Suprapubic skin (tissue), 3 donors: ENCODE data around the gene RERE.

Experiments
- POLR2A ChIP-seq, 2 donors: fragments of 450-650 bp; IDR thresholded peaks; one replicate each; pipeline ENCODE4 v1.6.1; 2017; ENCODE audit warnings: antibody characterized with exemption in 2 of 2, mild to moderate bottlenecking in 2 of 2, moderate library complexity in 2 of 2
- TF ChIP-seq, protein P1 (sequence below), 2 donors: fragments of 200-600 bp in 1 of 2; fragments of 450-650 bp in 1 of 2; sonication (generic) in 1 of 2; IDR thresholded peaks; one replicate each; pipeline ENCODE4 v1.5.1; 2016 to 2019; ENCODE audit warnings: antibody characterized with exemption in 2 of 2, mild to moderate bottlenecking in 1 of 2, moderate library complexity in 1 of 2

DNA sequence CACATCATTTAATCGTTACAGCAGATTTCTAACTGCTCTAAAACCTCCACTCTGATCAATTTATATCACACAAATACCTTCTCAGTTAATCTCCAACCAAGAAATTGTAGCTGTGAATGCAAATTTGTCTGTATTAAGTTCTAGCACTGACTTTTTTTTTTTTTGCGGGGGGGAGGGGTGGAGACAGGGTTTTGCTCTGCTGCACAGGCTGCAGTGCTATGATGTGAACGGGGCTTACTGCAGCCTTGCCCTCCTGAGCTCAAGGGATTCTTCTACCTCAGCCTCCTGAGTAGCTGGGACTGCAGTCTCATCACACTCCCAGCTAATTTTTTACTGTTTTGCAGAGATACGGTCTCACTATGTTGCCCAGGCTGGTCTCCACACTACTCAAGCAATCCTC, 163.6 kb downstream of the RERE start:
- TF ChIP-seq, protein P1, sequence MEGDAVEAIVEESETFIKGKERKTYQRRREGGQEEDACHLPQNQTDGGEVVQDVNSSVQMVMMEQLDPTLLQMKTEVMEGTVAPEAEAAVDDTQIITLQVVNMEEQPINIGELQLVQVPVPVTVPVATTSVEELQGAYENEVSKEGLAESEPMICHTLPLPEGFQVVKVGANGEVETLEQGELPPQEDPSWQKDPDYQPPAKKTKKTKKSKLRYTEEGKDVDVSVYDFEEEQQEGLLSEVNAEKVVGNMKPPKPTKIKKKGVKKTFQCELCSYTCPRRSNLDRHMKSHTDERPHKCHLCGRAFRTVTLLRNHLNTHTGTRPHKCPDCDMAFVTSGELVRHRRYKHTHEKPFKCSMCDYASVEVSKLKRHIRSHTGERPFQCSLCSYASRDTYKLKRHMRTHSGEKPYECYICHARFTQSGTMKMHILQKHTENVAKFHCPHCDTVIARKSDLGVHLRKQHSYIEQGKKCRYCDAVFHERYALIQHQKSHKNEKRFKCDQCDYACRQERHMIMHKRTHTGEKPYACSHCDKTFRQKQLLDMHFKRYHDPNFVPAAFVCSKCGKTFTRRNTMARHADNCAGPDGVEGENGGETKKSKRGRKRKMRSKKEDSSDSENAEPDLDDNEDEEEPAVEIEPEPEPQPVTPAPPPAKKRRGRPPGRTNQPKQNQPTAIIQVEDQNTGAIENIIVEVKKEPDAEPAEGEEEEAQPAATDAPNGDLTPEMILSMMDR (IDR thresholded peaks at IDR 0.05): no peak
- no peak for TF ChIP-seq POLR2A (IDR thresholded peaks at IDR 0.05)
